Adipocyte (in vitro differentiated cells): Measurements from ENCODE around the gene ROR1.

Experiments
- DNase-seq: peaks from one replicate; pipeline ENCODE4 v3.0.0-alpha.2; 2015; ENCODE audit warnings: low read depth
- H3K27me3 ChIP-seq: replicated peaks from 2 replicates; pipeline ENCODE4 v1.7.0; 2013; ENCODE audit warnings: mild to moderate bottlenecking, low read length, moderate library complexity; ENCODE audit not compliant: control insufficient read depth, insufficient read depth
- H3K36me3 ChIP-seq: 2 replicates; pipeline ENCODE4 v1.7.0; 2013; ENCODE audit warnings: low read length, mild to moderate bottlenecking, moderate library complexity; ENCODE audit not compliant: control insufficient read depth, insufficient read depth, severe bottlenecking
- H3K4me1 ChIP-seq: 2 replicates; pipeline ENCODE4 v1.7.0; 2013; ENCODE audit warnings: mild to moderate bottlenecking, low read length, moderate library complexity; ENCODE audit not compliant: control insufficient read depth, insufficient read depth
- H3K4me3 ChIP-seq: 2 replicates; pipeline ENCODE4 v1.7.0; 2013; ENCODE audit warnings: mild to moderate bottlenecking, low read length, moderate library complexity
- H3K9ac ChIP-seq: 2 replicates; pipeline ENCODE4 v1.7.0; 2013; ENCODE audit warnings: mild to moderate bottlenecking, low read length, moderate library complexity
- H3K9me3 ChIP-seq: 2 replicates; pipeline ENCODE4 v1.7.0; 2013; ENCODE audit warnings: mild to moderate bottlenecking, low read length, moderate library complexity; ENCODE audit not compliant: control insufficient read depth

Gene ROR1

GRCh38 chr1:63795455-63795854 lies 21.6 kb downstream of the ROR1 start:
- no peak for DNase-seq
- H3K4me1 ChIP-seq = peaks cover 25% of the 10 kb centered on the region
- no peak overlapping the region for H3K9ac ChIP-seq
- H3K27me3 ChIP-seq = no peaks in the 10 kb centered on the region
- no peak overlapping the region for H3K4me3 ChIP-seq
- no peaks in the 10 kb centered on the region for H3K9me3 ChIP-seq
- H3K36me3 ChIP-seq = peaks cover 10% of the 10 kb centered on the region

GRCh38 chr1:63797056-63797726 lies 23.4 kb downstream of the ROR1 start:
- DNase-seq = no peak
- H3K36me3 ChIP-seq = no peaks in the 10 kb centered on the region
- H3K4me3 ChIP-seq = no peak overlapping the region
- H3K9me3 ChIP-seq = no peaks in the 10 kb centered on the region
- H3K27me3 ChIP-seq = no peaks in the 10 kb centered on the region
- no peak overlapping the region for H3K9ac ChIP-seq
- peaks cover 25% of the 10 kb centered on the region for H3K4me1 ChIP-seq

- DNase-seq = no peak
- H3K4me1 ChIP-seq = peaks cover 25% of the 10 kb centered on the region
- no peak overlapping the region for H3K9ac ChIP-seq
- no peaks in the 10 kb centered on the region for H3K9me3 ChIP-seq
- H3K4me3 ChIP-seq = no peak overlapping the region
- no peaks in the 10 kb centered on the region for H3K27me3 ChIP-seq
- no peaks in the 10 kb centered on the region for H3K36me3 ChIP-seq
These were observed 24.5 kb downstream of the ROR1 start for GRCh38 chr1:63798284-63798683.

GRCh38 chr1:63799307-63799706 lies 25.5 kb downstream of the ROR1 start:
- Histone ChIP-seq H3K27me3 (no peaks in the 10 kb centered on the region), H3K36me3 (no peaks in the 10 kb centered on the region), H3K9me3 (no peaks in the 10 kb centered on the region), H3K4me1 (peaks cover 33% of the 10 kb centered on the region), H3K9ac (no peak overlapping the region), H3K4me3 (no peak overlapping the region)
- peak; percentile 66 for DNase-seq

GRCh38 chr1:63799820-63800219 lies 26.0 kb downstream of the ROR1 start:
- H3K36me3 ChIP-seq = no peaks in the 10 kb centered on the region
- H3K4me3 ChIP-seq = no peak overlapping the region
- peaks cover 36% of the 10 kb centered on the region for H3K4me1 ChIP-seq
- H3K9ac ChIP-seq = no peak overlapping the region
- peak; percentile 74 for DNase-seq
- no peaks in the 10 kb centered on the region for H3K9me3 ChIP-seq
- no peaks in the 10 kb centered on the region for H3K27me3 ChIP-seq

DNA sequence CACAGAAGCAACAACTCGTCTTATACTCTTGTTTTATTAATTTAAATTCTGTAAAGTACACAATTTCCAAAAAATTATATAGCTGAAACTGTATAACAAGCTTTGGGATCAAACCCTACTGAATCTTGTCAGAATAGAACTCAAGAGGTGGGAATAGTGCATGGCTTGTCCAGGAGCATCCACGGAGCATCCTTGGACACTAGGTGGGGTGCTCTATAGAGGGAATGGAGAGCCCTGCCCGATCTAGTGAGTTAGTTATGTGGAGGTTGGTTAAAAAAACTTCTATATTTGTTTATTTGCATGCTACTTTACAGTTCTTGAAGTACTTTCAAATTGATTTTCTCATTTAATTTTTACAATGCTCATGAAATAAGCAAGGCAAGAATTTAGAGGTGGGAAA lies 28.3 kb downstream of the ROR1 start:
- Histone ChIP-seq H3K27me3 (no peaks in the 10 kb centered on the region), H3K4me1 (peaks cover 37% of the 10 kb centered on the region)

DNA sequence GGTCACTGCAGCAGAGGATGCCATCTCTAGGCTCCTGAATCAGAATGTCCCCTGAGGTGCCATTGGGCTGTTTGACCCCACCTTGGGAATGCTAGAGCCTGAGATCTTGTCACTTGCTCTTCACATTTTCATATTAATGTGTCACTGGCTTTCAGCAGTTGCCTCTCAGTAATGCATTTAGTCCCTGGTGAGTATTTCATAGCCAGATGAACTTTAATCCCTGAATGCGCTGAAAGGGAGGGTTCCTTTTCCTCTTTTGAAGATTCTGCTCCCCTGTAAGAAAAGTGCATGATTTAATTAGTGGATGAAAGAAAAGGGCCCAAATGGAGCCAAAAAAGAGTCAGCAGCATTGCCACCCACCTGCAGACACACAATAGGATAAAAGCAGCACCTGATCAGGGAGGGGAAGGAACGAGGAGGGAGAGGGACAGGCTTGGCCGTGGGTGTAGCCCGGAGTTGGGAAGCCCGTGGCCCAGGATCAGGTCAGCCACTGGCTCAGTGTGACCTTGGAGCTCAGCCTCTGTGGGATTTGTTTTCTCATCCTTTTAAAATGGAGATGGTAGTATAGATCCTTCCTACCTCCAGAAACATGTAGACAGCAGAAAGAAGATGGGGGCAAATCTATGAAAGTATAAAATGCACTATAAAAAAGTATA lies 31.1 kb downstream of the ROR1 start:
- H3K27me3 ChIP-seq = no peaks in the 10 kb centered on the region
- no peak overlapping the region for H3K9ac ChIP-seq
- no peak overlapping the region for H3K4me3 ChIP-seq
- H3K9me3 ChIP-seq = peaks cover 6% of the 10 kb centered on the region
- DNase-seq = no peak
- H3K36me3 ChIP-seq = no peaks in the 10 kb centered on the region
- peaks cover 19% of the 10 kb centered on the region for H3K4me1 ChIP-seq

More for the DNA sequence above, 28.3 kb downstream of the ROR1 start:
- H3K36me3 ChIP-seq = no peaks in the 10 kb centered on the region
- no peak for DNase-seq
- H3K4me3 ChIP-seq = no peak overlapping the region
- no peak overlapping the region for H3K9ac ChIP-seq
- no peaks in the 10 kb centered on the region for H3K9me3 ChIP-seq

DNA sequence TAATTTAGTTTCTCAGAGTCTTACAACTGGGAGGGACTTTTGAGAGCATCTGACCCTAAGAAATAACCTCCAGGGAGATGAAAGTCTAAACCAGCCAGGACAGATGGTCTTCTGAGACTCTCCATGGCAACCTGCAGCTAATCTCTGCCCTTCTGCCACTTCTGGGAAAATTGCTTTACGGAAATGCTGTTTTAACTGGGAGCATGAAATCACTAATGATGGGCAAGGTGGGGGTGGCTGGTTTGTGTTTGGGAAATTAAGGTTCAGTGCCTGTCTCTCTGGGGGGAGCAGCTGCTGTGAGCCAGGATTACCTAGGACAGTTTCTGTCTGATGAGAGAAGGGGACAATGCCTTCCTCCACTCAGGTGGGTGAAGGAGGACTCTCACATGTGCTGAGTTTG lies 33.2 kb downstream of the ROR1 start:
- Histone ChIP-seq H3K4me3 (no peak overlapping the region), H3K27me3 (no peaks in the 10 kb centered on the region), H3K9me3 (peaks cover 6% of the 10 kb centered on the region), H3K36me3 (no peaks in the 10 kb centered on the region), H3K4me1 (peaks cover 27% of the 10 kb centered on the region), H3K9ac (no peak overlapping the region)
- DNase-seq = no peak

DNA sequence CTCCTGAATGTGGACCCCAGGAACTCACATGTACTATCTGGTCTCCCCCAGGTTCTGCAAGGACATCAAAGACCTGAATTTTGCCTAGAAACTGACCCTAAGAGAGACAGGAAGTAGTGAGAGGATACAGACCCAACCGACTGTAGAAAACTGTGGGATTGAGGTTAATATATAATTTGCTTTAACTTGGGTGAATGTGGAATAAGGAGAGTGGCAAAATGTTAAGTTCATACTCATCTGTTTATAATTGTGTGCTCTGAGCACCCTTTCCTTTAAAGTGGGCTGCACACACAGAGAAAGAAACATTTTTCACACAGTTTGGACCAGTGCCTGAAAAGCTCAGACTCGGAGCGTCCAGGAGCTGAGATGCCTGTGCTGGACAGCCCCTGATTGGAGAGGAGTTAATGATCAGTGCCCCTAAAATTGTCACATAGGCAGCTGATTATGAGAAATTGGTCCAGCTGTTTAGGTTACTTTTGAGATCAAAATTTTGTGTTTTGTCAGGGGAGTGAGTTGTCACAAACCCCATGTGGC lies 37.2 kb downstream of the ROR1 start:
- H3K27me3 ChIP-seq = no peaks in the 10 kb centered on the region
- DNase-seq = no peak
- H3K9ac ChIP-seq = no peak overlapping the region
- peaks cover 6% of the 10 kb centered on the region for H3K9me3 ChIP-seq
- peaks cover 35% of the 10 kb centered on the region for H3K4me1 ChIP-seq
- no peak overlapping the region for H3K4me3 ChIP-seq
- no peaks in the 10 kb centered on the region for H3K36me3 ChIP-seq

DNA sequence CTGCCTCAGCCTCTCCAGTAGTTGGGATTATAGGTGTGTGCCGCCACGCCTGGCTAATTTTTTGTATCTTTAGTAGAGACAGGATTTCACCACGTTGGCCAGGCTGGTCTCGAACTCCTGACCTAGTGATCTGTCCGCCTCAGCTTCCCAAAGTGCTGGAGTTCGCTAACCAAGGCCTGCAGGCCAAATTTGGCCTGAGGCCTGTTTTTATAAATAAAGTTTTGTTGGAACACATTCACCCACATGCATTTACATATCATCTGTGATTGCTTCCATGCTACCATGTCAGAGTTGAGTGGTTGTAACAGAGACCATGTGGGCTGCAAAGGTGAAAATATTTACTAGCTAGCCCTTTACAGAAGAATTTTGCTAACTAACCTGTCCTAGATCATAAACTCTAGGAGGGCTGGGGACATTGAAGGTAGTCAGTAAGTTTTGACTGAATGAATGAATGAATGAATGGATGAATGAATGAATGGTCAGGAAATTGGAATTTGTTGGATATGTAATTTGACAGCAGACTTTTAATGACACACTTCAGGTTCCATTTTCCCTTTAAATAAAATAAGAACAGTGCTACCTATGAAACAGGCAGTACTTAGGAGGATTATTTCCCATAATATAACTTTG lies 38.4 kb downstream of the ROR1 start:
- no peak overlapping the region for H3K9ac ChIP-seq
- no peaks in the 10 kb centered on the region for H3K27me3 ChIP-seq
- H3K4me3 ChIP-seq = no peak overlapping the region
- H3K9me3 ChIP-seq = peaks cover 6% of the 10 kb centered on the region
- DNase-seq = no peak
- H3K36me3 ChIP-seq = no peaks in the 10 kb centered on the region
- peaks cover 42% of the 10 kb centered on the region for H3K4me1 ChIP-seq

DNA sequence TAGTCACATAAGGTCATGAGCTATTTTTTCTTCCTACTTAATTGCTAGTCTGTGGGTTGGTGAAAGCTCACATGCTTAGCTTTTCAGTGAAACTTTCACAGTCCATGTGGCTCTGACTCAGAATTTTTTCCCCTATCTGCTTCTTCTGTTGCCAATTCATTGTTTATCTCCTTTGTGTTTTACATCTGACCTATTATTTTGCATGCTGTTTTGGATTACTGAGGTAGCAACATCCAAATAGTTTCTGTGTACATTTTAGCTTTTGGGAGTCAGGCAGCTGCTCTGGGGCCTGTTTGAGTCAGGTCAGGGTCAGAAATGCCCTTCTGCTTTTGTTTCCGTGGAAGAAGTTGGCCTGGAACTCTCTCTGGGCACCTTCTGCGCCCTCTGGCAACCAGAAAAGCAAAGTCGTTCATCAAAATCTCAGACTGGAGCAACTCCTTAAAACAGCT lies 40.0 kb downstream of the ROR1 start:
- Histone ChIP-seq H3K9ac (peak overlapping the region; percentile 49), H3K36me3 (no peaks in the 10 kb centered on the region), H3K4me1 (peaks cover 51% of the 10 kb centered on the region)

More for the DNA sequence above, 40.0 kb downstream of the ROR1 start:
- H3K27me3 ChIP-seq = no peaks in the 10 kb centered on the region
- peak; percentile 43 for DNase-seq
- no peak overlapping the region for H3K4me3 ChIP-seq
- H3K9me3 ChIP-seq = no peaks in the 10 kb centered on the region
